DMS 273 treated with DMSO at 0.1 percent for 48 hours (cell line): ENCODE data around the gene PIWIL4.
A peak's percentile ranks its signal among the peaks of the same experiment; 100 is the strongest.
"Not testable (repeated sequence)": the region's sequence is repeated elsewhere in the genome, so short reads cannot be mapped to it uniquely, and the experiment has no call there.

Source experiments
- DNase-seq: peaks from one replicate; lab custom pipeline; 2025; lab: John Stamatoyannopoulos, UW

The PIWIL4 gene

GRCh38 chr11:94549146-94549545 is 18.0 kb upstream of the PIWIL4 start:
- DNase-seq: no peak

- DNase-seq: no peak
Observed at GRCh38 chr11:94550513-94550912, 16.7 kb upstream of the PIWIL4 start.

DNA sequence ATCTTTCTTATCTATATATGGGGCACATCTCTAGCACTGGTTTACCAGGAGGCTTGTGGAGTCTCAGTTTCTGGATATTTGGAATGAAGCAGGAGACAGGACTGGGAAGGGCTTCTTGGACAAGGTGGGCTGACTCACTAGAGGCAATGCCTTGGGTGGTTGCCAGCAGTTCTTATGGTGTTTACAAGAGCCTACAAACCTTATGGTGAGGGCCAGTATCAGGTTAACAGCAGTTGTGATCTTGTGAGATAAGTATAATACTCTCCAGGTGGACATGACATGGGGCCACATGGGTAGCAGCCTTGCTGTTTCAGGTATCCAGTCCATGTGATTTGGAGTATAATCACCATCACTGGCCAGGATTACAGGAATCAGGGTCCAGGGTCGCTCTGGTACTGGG is 13.2 kb upstream of the PIWIL4 start:
- DNase-seq: peak; percentile 88

- DNase-seq: not testable (repeated sequence)
Observed at GRCh38 chr11:94555752-94556329, 11.3 kb upstream of the PIWIL4 start.

- DNase-seq: no peak
Observed at GRCh38 chr11:94557421-94557820, 9.7 kb upstream of the PIWIL4 start.

- no peak for DNase-seq
Observed at GRCh38 chr11:94557992-94558391, 9.2 kb upstream of the PIWIL4 start.

DNA sequence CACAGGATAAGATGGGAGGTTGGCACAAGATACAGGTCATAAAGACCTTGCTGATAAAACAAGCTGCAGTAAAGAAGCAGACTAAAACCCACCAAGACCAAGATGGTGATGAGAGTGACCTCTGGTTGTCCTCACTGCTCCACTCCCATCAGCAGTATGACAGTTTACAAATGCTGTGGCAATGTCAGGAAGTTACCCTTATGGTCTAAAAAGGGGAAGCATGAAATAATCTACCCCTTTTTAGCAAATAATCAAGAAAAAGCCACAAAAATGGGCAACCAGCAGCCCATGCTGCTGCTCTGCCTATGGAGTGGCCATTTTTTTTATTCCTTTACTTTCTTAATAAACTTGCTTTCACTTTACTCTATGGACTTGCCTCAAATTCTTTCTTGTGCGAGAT is 8.7 kb upstream of the PIWIL4 start:
- DNase-seq: no peak

DNA sequence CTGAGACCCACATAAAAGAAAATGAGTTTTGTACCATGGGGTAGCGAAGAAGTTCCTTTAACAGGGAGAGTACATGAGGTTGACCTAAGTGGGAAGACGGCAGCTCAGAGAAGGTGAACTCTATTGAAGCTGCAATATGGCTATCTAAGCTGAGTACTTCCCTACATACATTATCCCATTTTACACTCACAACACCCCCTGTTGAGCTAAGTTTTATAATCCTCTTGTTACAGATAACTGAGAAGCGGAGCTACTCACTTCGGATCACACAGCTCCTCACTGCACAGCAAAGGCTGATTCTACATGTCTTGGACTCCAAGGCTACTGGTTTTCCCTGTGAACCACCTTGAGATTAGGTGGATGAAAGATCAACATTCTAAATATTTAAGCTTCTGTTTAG is 8.2 kb upstream of the PIWIL4 start:
- DNase-seq: no peak

DNA sequence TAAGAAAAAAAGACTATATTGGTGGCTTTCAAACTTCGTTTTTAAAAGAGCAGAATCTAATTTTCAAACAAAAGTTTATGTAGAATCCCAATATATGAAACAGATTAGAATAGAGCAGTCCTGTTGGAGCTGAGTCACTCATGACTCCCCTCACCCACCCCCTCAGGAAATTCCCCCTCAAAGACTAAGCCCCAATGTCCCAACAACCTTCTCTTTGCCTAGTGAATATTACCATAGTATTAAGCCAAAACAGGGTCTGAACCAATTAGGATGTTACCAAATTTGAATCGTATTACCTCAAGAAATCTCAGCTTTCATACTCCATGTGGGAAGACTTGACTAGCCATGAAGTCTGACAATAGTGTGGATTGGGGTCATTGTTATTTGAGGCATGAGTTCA is 7.8 kb upstream of the PIWIL4 start:
- DNase-seq: no peak

- no peak for DNase-seq
Observed at GRCh38 chr11:94560834-94561233, 6.3 kb upstream of the PIWIL4 start.

DNA sequence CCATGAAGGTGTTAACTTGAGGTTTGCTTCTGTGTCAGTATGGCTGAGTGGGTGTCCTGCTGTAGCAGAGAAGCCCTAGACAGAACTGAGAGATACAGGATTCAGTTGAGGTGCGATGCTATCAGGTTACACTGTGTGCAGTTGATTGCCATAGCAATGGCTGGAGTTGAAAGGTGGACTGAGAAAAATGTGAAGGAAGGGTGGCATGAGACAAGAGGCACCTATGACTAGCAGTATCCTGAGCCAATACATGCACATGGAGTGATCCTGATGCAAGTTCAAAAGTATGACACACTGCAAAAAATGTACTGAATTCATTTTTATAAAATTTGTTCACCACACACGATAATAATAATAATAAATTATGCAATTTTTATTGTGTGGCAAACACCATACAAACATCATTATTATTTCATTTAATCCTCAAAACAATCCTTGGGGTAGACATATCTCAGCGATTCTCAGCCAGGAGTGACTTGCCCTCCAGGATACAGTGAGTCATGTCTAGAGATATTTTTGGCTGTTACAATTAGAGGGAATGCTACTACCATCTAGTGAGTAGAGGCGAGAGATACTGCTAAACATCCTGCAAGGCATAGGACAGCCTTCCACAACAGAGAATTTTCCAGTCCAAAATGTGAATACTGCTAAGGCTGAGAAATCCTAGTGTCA is 3.9 kb upstream of the PIWIL4 start:
- no peak for DNase-seq

- DNase-seq: no peak
Observed at GRCh38 chr11:94563848-94564467, 3.2 kb upstream of the PIWIL4 start.

GRCh38 chr11:94568200-94568599 is 1.0 kb downstream of the PIWIL4 start:
- DNase-seq: no peak

- no peak for DNase-seq
Observed at GRCh38 chr11:94568717-94569116, 1.5 kb downstream of the PIWIL4 start.

DNA sequence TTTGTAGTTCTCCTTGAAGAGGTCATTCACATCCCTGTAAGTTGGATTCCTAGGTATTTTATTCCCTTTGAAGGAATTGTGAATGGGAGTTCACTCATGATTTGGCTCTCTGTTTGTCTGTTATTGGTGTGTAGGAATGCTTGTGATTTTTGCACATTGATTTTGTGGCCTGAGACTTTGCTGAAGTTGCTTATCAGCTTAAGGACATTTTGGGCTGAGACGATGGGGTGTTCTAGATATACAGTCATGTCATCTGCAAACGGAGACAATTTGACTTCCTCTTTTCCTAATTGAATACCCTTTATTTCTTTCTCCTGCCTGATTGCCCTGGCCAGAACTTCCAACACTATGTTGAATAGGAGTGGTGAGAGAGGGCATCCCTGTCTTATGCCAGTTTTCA is 5.8 kb downstream of the PIWIL4 start:
- DNase-seq: not testable (repeated sequence)

- DNase-seq: no peak
Observed at GRCh38 chr11:94574193-94574961, 7.2 kb downstream of the PIWIL4 start.

DNA sequence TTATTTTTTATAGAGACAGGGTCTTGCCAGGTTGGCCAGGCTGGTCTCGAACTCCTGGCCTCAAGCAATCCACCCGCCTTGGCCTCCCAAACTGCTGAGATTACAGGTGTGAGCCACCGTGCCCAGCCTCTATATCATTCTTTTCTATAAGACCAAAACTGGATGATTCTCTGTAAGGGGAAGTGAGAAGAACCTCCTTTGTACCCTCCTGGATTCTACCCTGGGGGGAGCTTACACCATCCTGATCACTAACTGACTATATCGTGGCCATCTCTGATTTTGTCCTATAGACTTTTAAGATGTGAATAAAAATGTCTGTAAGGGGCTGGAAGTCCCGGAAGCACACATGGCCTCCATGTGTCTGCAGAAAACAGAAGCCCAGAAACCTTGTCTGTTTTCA is 9.1 kb downstream of the PIWIL4 start:
- DNase-seq: no peak

DNA sequence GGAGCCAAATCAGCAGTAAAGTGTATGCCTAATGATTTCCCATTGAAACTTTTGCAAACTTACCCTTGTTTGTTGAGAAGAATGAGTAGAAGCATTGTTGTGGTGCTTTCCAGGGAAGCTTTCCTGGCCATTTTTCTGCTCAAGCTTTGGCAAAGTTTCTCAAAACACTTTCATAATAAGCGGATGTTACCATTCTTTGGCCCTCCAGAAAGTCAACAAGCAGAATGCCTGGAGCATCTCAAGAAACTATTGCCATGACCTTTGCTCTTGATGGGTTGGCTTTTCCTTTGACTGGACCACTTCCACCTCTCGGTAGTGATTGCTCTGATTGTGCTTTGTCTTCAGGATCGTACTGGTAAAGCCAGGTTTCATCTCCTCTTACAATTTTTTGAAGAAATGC is 10.7 kb downstream of the PIWIL4 start:
- no peak for DNase-seq

DNA sequence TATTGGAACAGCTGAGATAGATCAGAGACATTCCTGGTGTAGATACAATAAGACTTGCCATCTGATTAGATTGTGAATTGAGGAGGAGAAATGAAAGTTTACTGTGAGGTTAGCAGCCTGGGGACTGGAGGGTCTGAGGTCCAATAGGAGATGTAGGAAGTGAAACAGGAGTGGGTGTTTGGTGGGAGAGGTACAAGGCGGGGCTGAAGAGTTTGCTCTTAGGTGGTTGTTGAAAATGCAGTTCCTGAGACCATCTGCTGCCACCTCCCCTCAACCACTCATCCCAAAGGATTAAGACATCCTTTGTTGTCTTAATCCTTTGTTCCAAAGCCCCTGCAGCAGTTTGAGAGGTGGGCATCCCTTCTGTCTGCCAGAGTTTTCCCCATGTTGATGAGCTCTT is 14.8 kb downstream of the PIWIL4 start:
- no peak for DNase-seq

DNA sequence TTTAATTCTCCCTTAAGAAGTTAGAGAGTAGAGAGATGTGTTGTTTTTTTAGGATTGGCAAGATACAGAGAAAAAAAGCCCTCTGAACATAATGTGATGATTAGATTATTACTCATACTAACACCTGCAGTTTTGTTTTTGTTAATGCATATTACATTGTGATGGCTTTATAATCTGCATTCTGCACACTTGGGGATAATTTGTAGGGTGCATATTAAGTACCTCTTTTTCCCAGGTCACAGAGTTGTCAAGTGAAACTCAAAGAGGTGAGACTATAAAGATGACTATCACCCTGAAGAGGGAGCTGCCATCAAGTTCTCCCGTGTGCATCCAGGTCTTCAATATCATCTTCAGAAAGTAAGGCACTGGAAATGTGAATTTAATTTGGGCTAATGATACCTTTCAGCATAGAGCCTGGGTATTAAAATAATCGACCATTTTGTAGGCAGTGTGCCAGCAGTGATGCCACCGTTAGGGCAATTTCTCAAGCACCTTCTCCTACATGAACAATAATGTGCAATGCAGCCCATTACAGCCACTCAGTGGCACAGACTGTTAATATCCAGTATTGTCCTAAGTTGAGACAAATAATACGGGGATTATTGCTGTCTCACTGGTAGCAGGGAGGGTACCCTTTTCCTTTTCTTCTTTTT is 16.2 kb downstream of the PIWIL4 start:
- no peak for DNase-seq

- DNase-seq: no peak
Observed at GRCh38 chr11:94583866-94584500, 16.8 kb downstream of the PIWIL4 start.

DNA sequence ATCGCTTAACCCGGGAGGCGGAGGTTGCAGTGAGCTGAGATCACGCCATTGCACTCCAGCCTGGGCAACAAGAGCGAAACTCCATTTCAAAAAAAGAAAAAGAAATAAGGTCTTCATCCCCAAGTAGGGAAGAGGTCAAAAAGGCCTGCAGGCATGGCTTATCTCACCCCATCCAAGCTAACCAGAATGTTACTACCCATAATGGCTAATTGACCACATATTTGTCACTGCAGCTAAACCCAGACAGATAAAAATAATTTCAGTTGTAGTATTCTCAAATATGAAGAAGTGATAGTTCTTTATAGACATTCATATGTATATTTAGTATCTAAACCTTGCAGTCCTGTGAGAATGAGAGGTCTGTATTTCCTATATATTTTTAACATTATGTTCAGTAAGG is 17.8 kb downstream of the PIWIL4 start:
- DNase-seq: no peak
